Lung (tissue), 12 donors: ENCODE data around the gene TCEAL3. TPM values are rescaled to one million over a fixed set of nuclear protein-coding genes. Genes with fewer than 3 reads are reported as not detected.

ENCODE experiments used
- ATAC-seq: fragments of 200-7000 bp; cut with Tn5 transposase; one replicate; pipeline ENCODE4 v1.9.1; 2020; ENCODE audit warnings: moderate number of reproducible peaks; ENCODE audit not compliant: insufficient read depth, low FRiP score
- DNase-seq, 3 donors: peaks; one replicate each; pipeline ENCODE4 v3.0.0-alpha.2; 2013 to 2017
- H3K27ac ChIP-seq, 2 donors: one replicate each; pipeline ENCODE4 v1.5.1; 2013; ENCODE audit warnings: mild to moderate bottlenecking in 2 of 2, moderate library complexity in 2 of 2, control low read depth in 1 of 2, inconsistent platforms in 1 of 2, low read depth in 1 of 2, low read length in 1 of 2
- H3K27me3 ChIP-seq, 3 donors: one replicate each; pipeline ENCODE4 v1.5.1; 2013; ENCODE audit warnings: low read length in 2 of 3; ENCODE audit not compliant: control insufficient read depth in 3 of 3, insufficient read depth in 3 of 3
- H3K36me3 ChIP-seq, 4 donors: one replicate each; pipeline ENCODE4 v1.5.1; 2013; ENCODE audit warnings: low read length in 4 of 4, mild to moderate bottlenecking in 1 of 4, moderate library complexity in 1 of 4; ENCODE audit not compliant: control insufficient read depth in 4 of 4, insufficient read depth in 4 of 4
- H3K4me1 ChIP-seq, 5 donors: one replicate each; pipeline ENCODE4 v1.5.1; 2013; ENCODE audit warnings: low read length in 5 of 5, mild to moderate bottlenecking in 2 of 5, moderate library complexity in 1 of 5; ENCODE audit not compliant: control insufficient read depth in 5 of 5, insufficient read depth in 5 of 5
- H3K4me3 ChIP-seq: one replicate; pipeline ENCODE4 v1.5.1; 2013; ENCODE audit warnings: mild to moderate bottlenecking, control low read depth, moderate library complexity
- H3K9ac ChIP-seq, 2 donors: one replicate each; pipeline ENCODE4 v1.5.1; 2013; ENCODE audit warnings: low read length in 2 of 2, control low read depth in 1 of 2; ENCODE audit not compliant: insufficient read depth in 1 of 2
- H3K9me3 ChIP-seq, 4 donors: one replicate each; pipeline ENCODE4 v1.5.1; 2013; ENCODE audit warnings: low read length in 3 of 4, mild to moderate bottlenecking in 1 of 4, moderate library complexity in 1 of 4; ENCODE audit not compliant: control insufficient read depth in 4 of 4, insufficient read depth in 3 of 4
- whole genome bisulfite sequencing, 2 donors: extraction: QIAGEN DNeasy Blood & Tissue Kit; methylation state at CpG; one replicate each; pipeline ENCODE4 v1.1.7; 2013; 5-methylcytosine and 5-hydroxymethylcytosine counted together
- polyA plus RNA-seq, 2 donors: library from polyadenylated mRNA; stranded (reverse); fragments of 200-250 nt; gene quantifications; one replicate each; pipeline ENCODE4 v1.2.1, GENCODE V29; 2013
- total RNA-seq, 2 donors: library from RNA; depleted of rRNA in 1 of 2; stranded (reverse); fragments of >200 nt in 1 of 2; gene quantifications; one replicate each; pipeline ENCODE4 v1.2.1, GENCODE V29; 2014 to 2021
- TF ChIP-seq, protein P1 (sequence below): IDR thresholded peaks from 2 replicates; pipeline ENCODE4 v1.5.1; 2012; ENCODE audit warnings: mild to moderate bottlenecking; ENCODE audit errors: control extremely low read depth, extremely low read depth
- donor health status: control.
- donor health status: control.
- donor health status: Bipolar disorder and iron deficiency.
- donor health status: healthy.
- donor health status: DM: yes; HTN: yes; CAD: no.

TCEAL3 gene
- total and polyA plus RNA-seq, 4 donors, result 5.9 to 37.9 (median 28.9) TPM

DNA sequence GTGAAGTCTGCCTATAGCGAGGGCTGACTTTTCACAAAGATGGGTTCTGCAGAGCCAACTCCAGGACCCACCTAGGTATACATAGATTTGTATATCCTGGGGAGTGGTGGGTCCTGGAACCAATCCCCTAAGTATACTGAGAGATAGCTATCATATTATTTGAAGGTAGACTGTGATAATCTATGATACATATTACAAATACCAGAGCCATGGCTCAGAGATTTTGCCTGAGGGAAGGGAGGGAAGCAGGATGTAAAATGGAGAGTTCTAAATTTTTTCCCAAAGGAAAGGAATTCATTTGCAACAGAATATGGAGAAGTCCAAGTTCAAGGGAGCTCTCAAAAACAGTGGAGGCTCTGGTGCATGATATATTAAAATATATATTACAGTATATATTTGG lies 7.2 kb downstream of the TCEAL3 start:
- no peaks in the 10 kb centered on the region for H3K4me1 ChIP-seq
- no peak overlapping the region for H3K9ac ChIP-seq
- H3K36me3 ChIP-seq, result peaks cover 0 to 1% (median 0%) of the 10 kb centered on the region in 4 donors
- no peak overlapping the region for H3K27ac ChIP-seq
- ATAC-seq (no peak), DNase-seq (no peak)
- 68 to 93% methylated on average over 1 of the region's 1 CpG for WGBS, 2 donors
- peaks cover 0 to 12% (median 12%) of the 10 kb centered on the region in 3 donors for H3K27me3 ChIP-seq
- TF ChIP-seq, protein P1, sequence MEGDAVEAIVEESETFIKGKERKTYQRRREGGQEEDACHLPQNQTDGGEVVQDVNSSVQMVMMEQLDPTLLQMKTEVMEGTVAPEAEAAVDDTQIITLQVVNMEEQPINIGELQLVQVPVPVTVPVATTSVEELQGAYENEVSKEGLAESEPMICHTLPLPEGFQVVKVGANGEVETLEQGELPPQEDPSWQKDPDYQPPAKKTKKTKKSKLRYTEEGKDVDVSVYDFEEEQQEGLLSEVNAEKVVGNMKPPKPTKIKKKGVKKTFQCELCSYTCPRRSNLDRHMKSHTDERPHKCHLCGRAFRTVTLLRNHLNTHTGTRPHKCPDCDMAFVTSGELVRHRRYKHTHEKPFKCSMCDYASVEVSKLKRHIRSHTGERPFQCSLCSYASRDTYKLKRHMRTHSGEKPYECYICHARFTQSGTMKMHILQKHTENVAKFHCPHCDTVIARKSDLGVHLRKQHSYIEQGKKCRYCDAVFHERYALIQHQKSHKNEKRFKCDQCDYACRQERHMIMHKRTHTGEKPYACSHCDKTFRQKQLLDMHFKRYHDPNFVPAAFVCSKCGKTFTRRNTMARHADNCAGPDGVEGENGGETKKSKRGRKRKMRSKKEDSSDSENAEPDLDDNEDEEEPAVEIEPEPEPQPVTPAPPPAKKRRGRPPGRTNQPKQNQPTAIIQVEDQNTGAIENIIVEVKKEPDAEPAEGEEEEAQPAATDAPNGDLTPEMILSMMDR, result no peak
- no peaks in the 10 kb centered on the region for H3K9me3 ChIP-seq
- H3K4me3 ChIP-seq, result no peak overlapping the region

DNA sequence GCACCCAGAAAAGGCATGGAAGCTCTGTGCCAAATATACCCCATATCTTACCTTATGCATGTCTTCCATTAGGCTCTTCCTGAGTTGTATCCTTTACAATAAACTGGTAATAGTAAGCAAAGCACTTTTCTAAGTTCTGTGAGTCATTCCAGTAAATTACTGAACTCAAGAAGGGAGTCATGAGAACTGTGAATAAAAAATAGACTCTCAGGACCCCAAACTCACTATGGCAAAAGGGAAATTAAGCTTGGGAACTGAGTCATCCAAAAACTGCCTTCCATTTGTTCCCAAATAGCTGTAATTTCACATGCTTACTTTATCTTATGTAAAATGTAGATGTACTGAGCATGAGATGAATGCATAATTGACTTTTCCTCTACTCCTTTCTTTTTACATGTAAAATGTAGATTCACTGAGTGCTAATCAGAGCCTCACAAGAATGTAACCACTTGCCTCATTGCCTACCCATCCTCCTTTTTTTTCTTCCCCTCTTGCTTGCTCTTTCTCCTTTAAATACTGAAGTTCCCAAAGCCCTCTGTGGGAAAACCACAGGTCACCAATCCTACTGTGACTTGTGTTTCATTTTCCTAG lies 8.1 kb downstream of the TCEAL3 start:
- no peak for DNase-seq
- TF ChIP-seq, protein P1, result no peak
- Histone ChIP-seq H3K4me3 (no peak overlapping the region), H3K9me3 (no peaks in the 10 kb centered on the region), H3K27me3 (peaks cover 0 to 12% (median 9%) of the 10 kb centered on the region in 3 donors), H3K4me1 (no peaks in the 10 kb centered on the region), H3K36me3 (peaks cover 0 to 1% (median 0%) of the 10 kb centered on the region in 4 donors), H3K9ac (no peak overlapping the region), H3K27ac (no peak overlapping the region)
- no peak for ATAC-seq

DNA sequence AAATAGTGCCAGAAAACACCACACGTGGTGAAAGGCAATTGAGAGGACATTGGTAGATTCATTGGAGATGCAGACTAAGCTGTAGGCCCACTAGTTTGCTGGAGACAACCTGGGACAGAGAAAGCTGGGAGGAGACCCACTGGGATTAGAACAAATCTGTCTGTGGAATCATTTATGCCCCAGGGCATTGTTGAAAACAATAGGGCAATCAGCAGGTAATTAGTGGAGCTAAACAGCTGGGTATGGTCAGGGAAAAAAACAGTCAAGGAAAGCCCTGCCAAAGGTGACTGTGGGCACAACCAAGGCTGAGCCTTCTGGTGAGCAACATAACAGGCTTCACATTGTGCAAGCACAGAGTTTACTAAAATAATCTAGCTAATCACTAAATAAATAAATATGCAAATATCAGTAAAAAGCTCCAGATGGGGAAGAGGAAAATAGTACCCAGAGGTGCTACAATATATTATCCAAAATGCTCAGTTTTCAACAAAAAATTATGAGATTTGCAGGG lies 9.0 kb downstream of the TCEAL3 start:
- TF ChIP-seq, protein P1, result no peak
- WGBS, 2 donors, result 29 to 64% methylated on average over 1 of the region's 1 CpG

More for the DNA sequence above, 9.0 kb downstream of the TCEAL3 start:
- no peak for DNase-seq
- Histone ChIP-seq H3K27ac (no peak overlapping the region), H3K4me3 (no peak overlapping the region), H3K27me3 (peaks cover 0 to 15% (median 9%) of the 10 kb centered on the region in 3 donors), H3K9ac (no peak overlapping the region), H3K36me3 (peaks cover 0 to 1% (median 0%) of the 10 kb centered on the region in 4 donors), H3K4me1 (no peaks in the 10 kb centered on the region), H3K9me3 (no peaks in the 10 kb centered on the region)
- no peak for ATAC-seq
